ENCODE results near the gene PLCZ1. TPM values are rescaled to one million over a fixed set of nuclear protein-coding genes. Genes with fewer than 3 reads are reported as not detected.

The PLCZ1 gene
- total RNA-seq, 1 donor from 2014 or later: not detected

DNA sequence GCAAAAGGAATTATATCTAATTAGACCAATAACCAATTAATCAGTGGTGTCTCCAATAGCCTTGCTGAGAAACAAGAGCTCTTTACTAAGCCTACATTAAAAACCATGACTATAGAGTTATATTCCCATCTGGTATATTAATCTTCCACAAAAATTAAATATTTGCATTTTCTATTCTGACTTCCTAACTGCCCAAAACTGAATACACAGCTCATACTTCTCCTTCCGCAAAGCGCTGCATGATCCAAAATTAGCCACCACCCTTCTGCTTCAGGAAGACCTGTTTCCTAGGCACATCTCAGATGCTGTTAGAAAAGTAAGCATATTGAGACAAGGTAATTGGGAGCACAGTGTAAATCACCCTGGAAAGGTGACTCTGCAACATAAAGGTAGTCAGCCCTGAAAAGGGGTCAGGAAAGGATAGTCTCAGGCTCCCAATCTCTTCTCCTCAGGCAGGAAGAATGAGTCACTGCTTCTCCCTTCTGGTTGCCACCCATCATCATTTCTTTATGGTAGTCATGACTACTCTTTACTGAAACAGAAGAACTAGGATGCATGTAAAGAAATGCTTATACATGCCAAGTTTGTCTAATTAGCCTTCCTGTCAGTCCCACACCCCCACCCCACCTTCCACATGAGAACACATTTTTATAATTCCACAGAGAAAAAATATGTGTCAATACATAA lies 54.3 kb downstream of the PLCZ1 start:
- Histone ChIP-seq H3K36me3 (ENCODE audit: control insufficient read depth, insufficient read depth, low read length) (no peaks in the 10 kb centered on the region), H3K27me3 (ENCODE audit: control insufficient read depth, insufficient read depth, low read length) (no peaks in the 10 kb centered on the region), H3K4me3 (ENCODE audit: low read depth, low read length) (no peak overlapping the region)
- DNase-seq (ENCODE audit: low read depth) (peak; percentile 95), FAIRE-seq (no peak)
- TF ChIP-seq, protein P1, sequence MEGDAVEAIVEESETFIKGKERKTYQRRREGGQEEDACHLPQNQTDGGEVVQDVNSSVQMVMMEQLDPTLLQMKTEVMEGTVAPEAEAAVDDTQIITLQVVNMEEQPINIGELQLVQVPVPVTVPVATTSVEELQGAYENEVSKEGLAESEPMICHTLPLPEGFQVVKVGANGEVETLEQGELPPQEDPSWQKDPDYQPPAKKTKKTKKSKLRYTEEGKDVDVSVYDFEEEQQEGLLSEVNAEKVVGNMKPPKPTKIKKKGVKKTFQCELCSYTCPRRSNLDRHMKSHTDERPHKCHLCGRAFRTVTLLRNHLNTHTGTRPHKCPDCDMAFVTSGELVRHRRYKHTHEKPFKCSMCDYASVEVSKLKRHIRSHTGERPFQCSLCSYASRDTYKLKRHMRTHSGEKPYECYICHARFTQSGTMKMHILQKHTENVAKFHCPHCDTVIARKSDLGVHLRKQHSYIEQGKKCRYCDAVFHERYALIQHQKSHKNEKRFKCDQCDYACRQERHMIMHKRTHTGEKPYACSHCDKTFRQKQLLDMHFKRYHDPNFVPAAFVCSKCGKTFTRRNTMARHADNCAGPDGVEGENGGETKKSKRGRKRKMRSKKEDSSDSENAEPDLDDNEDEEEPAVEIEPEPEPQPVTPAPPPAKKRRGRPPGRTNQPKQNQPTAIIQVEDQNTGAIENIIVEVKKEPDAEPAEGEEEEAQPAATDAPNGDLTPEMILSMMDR (IDR thresholded peaks at IDR 0.05; ENCODE audit: insufficient read depth, low read length, severe bottlenecking): no peak

DNA sequence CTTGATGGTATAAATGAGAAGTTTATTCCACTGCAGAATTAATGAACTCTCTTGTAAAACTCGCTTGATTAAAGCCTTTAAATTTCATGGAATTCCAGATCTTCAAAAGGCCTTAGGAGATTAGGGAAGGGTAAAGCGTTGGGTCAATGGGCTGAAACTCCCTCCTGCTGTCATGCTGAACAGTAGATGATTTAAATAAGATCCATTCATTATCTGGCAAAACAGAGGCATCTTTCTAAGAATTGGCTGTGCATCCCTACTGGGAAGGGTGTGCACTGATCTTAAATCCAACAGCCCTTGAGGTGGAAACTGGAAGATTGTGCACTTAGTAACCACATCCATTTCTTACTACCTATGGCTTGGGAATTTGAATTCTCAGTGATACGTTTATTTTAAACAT lies 56.0 kb downstream of the PLCZ1 start:
- no peaks in the 10 kb centered on the region for H3K27me3 ChIP-seq (ENCODE audit: control insufficient read depth, insufficient read depth, low read length)
- FAIRE-seq (no peak), DNase-seq (ENCODE audit: low read depth) (no peak)
- TF ChIP-seq, protein P1 (IDR thresholded peaks at IDR 0.05; ENCODE audit: insufficient read depth, low read length, severe bottlenecking): no peak
- H3K4me3 ChIP-seq (ENCODE audit: low read depth, low read length): no peak overlapping the region
- no peaks in the 10 kb centered on the region for H3K36me3 ChIP-seq (ENCODE audit: control insufficient read depth, insufficient read depth, low read length)

DNA sequence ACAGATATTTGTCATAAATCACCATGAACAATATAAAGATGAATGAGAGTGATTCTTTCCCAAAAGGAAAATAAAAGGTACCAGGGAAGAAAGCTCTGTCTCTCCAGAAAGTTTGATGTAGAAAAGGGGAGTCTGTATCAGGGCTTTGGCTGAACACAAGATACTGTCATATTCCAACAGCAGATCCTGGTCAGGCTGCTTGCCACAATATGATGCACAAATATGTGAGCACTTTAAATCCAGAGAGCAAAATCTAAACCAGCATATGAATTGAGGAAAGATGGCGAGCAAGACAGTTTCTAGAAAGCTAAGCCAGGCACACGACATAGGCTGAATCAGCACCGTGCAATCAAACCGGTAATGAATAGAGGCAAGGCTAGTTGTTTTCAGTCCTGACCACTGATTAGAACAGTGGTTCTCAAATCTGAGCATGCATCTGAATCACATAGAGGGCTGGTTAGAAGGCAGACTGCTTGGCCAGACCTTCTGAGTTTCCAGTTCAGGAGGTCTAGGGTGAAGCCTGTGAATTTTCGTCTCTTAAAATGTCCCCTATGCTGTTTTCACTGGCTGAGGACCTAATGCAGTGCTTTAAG lies 60.7 kb downstream of the PLCZ1 start:
- Histone ChIP-seq H3K4me3 (ENCODE audit: low read depth, low read length) (no peak overlapping the region), H3K36me3 (ENCODE audit: control insufficient read depth, insufficient read depth, low read length) (no peaks in the 10 kb centered on the region), H3K27me3 (ENCODE audit: control insufficient read depth, insufficient read depth, low read length) (no peaks in the 10 kb centered on the region)
- FAIRE-seq (no peak), DNase-seq (ENCODE audit: low read depth) (no peak)
- TF ChIP-seq, protein P1 (IDR thresholded peaks at IDR 0.05; ENCODE audit: insufficient read depth, low read length, severe bottlenecking): no peak

DNA sequence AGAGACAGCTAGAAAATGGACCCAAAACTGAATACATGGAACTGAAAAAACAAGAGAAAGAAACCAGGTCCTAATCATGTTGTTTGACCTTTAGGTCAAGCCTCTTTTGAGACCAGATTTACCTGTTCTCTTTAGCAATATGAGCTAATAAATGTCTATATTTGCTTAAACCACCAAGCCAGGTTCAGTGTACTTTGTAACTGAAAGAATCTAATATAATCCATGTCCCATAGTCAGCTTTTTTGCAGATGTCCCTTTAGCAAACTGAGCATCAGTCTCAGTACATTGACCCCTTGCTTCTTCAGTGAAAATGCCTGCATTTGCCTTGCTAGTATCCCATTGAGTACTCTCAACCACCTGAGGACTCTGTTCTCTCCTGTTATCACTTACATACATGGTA lies 61.7 kb downstream of the PLCZ1 start:
- DNase-seq (ENCODE audit: low read depth): no peak
- TF ChIP-seq, protein P1 (IDR thresholded peaks at IDR 0.05; ENCODE audit: insufficient read depth, low read length, severe bottlenecking): no peak
- Histone ChIP-seq H3K4me3 (ENCODE audit: low read depth, low read length) (no peak overlapping the region), H3K27me3 (ENCODE audit: control insufficient read depth, insufficient read depth, low read length) (no peaks in the 10 kb centered on the region), H3K36me3 (ENCODE audit: control insufficient read depth, insufficient read depth, low read length) (no peaks in the 10 kb centered on the region)
- FAIRE-seq: no peak

DNA sequence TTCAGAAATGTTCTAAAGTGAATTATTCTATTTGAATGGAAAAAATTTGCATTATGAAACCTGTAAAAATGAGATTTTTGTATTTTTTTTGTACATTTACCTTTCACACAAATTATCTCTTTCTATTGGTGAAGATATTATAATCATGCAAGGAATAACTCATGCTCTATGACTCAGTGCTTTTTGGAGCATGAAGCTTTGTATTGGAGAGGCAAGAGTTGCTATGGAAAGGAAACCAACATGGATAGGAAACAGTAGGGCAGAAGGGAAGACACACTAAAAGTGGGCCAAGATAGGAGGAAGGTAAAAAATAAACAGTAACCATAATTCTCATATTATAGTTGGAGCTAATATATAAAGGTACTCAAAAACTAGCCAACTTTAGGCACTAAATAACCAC lies 79.0 kb downstream of the PLCZ1 start:
- no peak for FAIRE-seq
- H3K4me3 ChIP-seq (ENCODE audit: low read depth, low read length): no peak overlapping the region
- no peaks in the 10 kb centered on the region for H3K27me3 ChIP-seq (ENCODE audit: control insufficient read depth, insufficient read depth, low read length)
- TF ChIP-seq, protein P1 (IDR thresholded peaks at IDR 0.05; ENCODE audit: insufficient read depth, low read length, severe bottlenecking): no peak
- no peaks in the 10 kb centered on the region for H3K36me3 ChIP-seq (ENCODE audit: control insufficient read depth, insufficient read depth, low read length)
- no peak for DNase-seq (ENCODE audit: low read depth)
